ENCODE results near the gene PPP1R3G. TPM values are rescaled to one million over a fixed set of nuclear protein-coding genes. Genes with fewer than 3 reads are reported as not detected.

PPP1R3G gene
- total RNA-seq, 1 experiment from 2014 or later, result 0.14 TPM

DNA sequence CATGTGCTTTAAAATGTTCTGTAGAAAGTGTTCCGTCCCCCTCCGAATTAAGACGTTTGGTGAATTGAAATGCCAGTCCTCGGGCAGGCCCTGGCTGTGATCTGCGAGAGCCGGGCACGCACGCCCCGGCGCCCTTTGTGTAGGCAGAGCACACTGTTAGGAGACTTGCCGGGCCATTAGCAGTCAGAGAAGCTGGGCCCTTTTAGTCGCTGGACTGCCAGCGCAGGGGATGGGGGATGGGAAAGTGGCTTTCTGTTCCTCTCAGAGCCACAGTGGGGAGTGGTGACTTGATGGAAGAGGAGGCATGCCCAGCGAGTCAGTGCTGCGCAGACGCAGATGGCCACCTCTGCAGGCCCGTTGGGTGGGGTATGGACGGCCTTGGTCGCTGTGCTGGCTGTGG, 2.2 kb downstream of the PPP1R3G start:
- no peak for DNase-seq (ENCODE audit: low read depth)
- in situ Hi-C loops (cut with HindIII; ENCODE audit: low pct_unique_long_range_greater_than_20kb, low sequenced_read_pairs), result no loop called here

- in situ Hi-C loops (cut with HindIII; ENCODE audit: low pct_unique_long_range_greater_than_20kb, low sequenced_read_pairs), result no loop called here
- DNase-seq (ENCODE audit: low read depth), result no peak
Measured at GRCh38 chr6:5088780-5089179, 3.6 kb downstream of the PPP1R3G start.

DNA sequence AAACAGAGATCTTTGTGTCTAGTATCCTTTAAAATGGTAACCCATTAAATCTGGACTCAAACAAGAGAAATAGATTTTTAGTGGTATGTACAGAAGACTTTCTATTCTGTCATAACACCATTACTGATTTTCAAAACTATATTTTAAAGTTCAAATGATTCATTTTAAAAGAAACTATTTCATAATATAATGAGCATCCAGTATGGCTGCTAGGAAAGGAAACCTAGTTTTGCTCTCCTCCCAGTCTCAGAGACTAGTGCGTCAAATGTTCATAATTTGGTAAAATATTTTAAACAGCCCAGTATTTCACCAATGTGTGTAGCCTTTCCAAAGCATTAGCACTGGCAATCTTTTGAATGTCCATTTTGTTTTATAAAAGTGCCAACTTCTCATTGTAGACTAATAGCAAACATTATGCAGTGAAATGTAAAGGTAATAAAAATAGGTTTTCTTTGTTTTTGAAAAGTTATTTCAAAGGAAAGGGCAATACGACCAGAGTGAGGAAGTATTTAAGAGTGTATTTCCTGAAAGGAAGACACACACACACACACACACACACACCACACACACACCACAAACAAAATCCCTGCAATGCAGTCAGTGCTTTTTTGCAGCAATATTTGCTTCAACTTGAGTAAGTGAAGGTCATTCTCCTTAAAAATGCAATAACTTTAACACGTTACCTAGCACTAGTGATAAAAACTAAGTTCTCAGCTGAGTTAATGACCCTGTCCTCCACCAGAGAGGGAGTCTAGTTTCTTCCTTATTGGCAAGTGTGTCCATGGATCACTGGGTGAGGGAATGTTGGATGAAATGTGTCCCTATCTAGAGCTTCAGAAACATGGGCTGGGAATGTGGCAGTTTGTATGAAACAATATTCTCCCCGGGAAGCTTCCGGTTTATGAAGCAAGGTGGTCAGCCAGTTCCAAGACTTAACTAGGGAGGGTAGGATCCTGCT, 4.6 kb downstream of the PPP1R3G start:
- in situ Hi-C loops (cut with HindIII; ENCODE audit: low pct_unique_long_range_greater_than_20kb, low sequenced_read_pairs), result no loop called here
- DNase-seq (ENCODE audit: low read depth), result peak; percentile 38

DNA sequence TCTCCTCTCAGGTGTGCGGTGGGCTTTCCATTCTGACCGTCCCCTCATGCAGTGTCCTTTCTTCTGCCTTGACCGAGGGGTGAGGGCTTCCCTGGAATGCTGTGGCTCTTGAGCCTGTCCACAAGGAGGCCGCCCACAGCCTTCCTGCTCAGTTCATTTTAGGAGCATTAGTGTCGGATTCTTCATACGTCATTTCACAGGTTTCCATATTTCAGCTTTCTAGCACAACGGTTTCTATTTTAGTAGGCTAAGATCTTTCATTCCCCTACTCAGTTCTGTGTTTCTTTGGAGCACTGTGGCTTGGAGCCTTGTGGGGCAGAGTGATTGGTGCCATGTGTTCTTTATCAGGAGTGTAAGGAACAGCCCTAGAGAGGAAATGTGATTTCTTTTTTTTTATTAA, 5.5 kb downstream of the PPP1R3G start:
- in situ Hi-C loops (cut with HindIII; ENCODE audit: low pct_unique_long_range_greater_than_20kb, low sequenced_read_pairs), result no loop called here
- no peak for DNase-seq (ENCODE audit: low read depth)

DNA sequence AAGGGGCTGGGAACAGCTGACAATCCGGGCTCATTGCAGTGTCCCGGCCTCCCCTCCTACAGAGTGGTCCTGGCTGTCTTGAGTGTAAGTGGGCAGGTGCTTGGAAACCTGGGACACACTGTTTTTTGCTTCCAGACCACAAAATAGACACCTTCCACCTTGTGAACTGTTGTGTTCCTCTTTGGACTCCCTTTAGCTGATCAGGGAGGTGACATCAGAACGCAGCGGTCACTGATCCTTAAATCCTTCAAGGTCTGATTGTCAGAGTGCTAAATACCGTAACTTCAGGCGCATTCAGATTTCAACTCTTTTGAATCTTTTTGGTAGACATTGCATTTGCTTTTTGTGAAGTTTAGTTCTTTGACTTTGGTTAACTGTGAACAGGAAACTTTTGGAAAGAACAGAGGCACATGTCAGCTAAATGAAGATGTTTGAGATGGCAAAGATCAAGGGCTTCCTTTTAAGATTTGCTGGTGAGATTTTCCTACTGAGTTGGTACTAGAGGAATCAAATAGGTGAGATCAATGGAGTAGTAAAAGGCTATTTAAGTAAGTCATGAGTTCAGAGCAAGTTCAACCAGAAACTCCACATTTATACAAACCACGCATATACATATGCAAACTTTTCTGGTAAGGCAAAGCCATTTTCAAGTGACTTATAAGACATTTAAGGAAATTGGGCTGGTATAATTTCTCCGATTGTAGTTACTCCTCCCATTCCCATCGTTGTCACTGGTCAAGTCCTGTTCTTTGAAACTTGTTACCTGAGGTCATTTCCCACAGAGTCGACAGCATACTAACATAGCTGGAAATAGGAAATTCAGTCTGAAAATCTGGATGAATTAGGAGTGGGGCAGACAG, 6.3 kb downstream of the PPP1R3G start:
- DNase-seq (ENCODE audit: low read depth), result no peak
- in situ Hi-C loops (cut with HindIII; ENCODE audit: low pct_unique_long_range_greater_than_20kb, low sequenced_read_pairs), result no loop called here

GRCh38 chr6:5093231-5094015, 8.3 kb downstream of the PPP1R3G start:
- in situ Hi-C loops (cut with HindIII; ENCODE audit: low pct_unique_long_range_greater_than_20kb, low sequenced_read_pairs), result no loop called here
- DNase-seq (ENCODE audit: low read depth), result no peak

- DNase-seq (ENCODE audit: low read depth), result peak; percentile 91
- in situ Hi-C loops (cut with HindIII; ENCODE audit: low pct_unique_long_range_greater_than_20kb, low sequenced_read_pairs), result no loop called here
Measured at GRCh38 chr6:5094327-5094726, 9.2 kb downstream of the PPP1R3G start.

DNA sequence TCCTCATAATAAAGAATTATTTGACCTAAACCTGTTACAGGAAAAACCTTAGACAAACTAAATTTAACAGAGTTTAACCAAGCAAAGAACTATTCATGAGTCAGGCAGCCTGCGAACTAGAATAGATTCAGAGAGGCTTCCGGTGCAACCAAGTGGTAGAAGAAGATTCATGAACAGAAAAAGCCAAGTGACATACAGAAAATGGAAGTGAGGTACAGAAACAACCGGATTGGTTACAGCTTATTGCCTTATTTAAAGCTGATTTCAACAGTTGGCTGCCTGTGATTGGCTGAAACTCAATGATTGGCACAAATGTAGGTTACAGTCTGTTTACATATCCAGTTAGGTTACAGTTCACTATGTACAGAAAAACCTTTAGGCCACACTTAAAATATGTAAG, 10.1 kb downstream of the PPP1R3G start:
- in situ Hi-C loops (cut with HindIII; ENCODE audit: low pct_unique_long_range_greater_than_20kb, low sequenced_read_pairs), result no loop called here
- peak; percentile 87 for DNase-seq (ENCODE audit: low read depth)

- in situ Hi-C loops (cut with HindIII; ENCODE audit: low pct_unique_long_range_greater_than_20kb, low sequenced_read_pairs), result no loop called here
- DNase-seq (ENCODE audit: low read depth), result no peak
Measured at GRCh38 chr6:5096482-5096881, 11.3 kb downstream of the PPP1R3G start.

GRCh38 chr6:5098501-5099270, 13.5 kb downstream of the PPP1R3G start:
- in situ Hi-C loops (cut with HindIII; ENCODE audit: low pct_unique_long_range_greater_than_20kb, low sequenced_read_pairs), result no loop called here
- DNase-seq (ENCODE audit: low read depth), result no peak

- no peak for DNase-seq (ENCODE audit: low read depth)
Measured at GRCh38 chr6:5099537-5099936, 14.4 kb downstream of the PPP1R3G start.

GRCh38 chr6:5100806-5101205, 15.7 kb downstream of the PPP1R3G start:
- DNase-seq (ENCODE audit: low read depth), result no peak
- in situ Hi-C loops (cut with HindIII; ENCODE audit: low pct_unique_long_range_greater_than_20kb, low sequenced_read_pairs), result no loop called here

More at GRCh38 chr6:5099537-5099936, 14.4 kb downstream of the PPP1R3G start:
- in situ Hi-C loops (cut with HindIII; ENCODE audit: low pct_unique_long_range_greater_than_20kb, low sequenced_read_pairs), result no loop called here

GRCh38 chr6:5102267-5102970, 17.3 kb downstream of the PPP1R3G start:
- in situ Hi-C loops (cut with HindIII; ENCODE audit: low pct_unique_long_range_greater_than_20kb, low sequenced_read_pairs), result no loop called here
- no peak for DNase-seq (ENCODE audit: low read depth)

DNA sequence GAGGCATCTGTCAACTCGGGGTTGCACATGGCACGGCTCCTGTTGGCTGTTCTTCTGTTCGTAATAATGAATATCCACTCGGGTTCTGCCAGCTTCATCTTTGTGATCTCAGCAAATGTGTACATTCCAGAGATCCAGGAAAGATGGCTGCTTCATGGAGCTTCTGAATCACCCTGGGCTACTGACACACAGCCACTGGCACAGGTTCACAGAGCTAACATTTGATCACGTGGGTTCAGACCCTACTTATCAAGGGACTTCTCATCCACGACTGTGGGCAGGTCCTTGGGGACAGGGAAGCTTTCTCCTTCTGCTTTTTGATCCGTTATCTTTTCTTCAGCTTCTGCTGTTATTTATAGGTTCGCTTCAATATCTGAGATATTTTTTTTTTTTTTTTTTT, 18.1 kb downstream of the PPP1R3G start:
- in situ Hi-C loops (cut with HindIII; ENCODE audit: low pct_unique_long_range_greater_than_20kb, low sequenced_read_pairs), result no loop called here
- DNase-seq (ENCODE audit: low read depth), result no peak

DNA sequence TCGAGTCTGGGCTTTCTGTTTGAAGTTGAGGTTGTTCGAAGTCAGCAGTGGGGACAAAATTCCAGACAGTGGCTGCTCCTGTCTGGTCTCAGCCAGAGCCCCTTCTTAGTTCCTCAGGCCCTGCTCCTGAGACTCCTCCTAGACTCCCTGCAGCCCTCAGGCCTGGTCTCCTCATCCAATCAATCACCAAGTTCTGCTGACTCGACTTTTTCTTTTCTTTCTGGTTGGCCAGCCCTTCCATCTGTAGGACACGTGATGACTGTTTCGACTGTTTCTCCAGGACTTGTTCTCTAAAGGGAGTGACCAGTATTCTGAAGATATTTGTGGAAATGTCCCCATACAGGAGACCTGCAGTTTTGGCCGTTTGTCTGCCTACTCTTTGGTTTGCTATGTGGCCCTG, 19.5 kb downstream of the PPP1R3G start:
- DNase-seq (ENCODE audit: low read depth), result no peak
- in situ Hi-C loops (cut with HindIII; ENCODE audit: low pct_unique_long_range_greater_than_20kb, low sequenced_read_pairs), result no loop called here

DNA sequence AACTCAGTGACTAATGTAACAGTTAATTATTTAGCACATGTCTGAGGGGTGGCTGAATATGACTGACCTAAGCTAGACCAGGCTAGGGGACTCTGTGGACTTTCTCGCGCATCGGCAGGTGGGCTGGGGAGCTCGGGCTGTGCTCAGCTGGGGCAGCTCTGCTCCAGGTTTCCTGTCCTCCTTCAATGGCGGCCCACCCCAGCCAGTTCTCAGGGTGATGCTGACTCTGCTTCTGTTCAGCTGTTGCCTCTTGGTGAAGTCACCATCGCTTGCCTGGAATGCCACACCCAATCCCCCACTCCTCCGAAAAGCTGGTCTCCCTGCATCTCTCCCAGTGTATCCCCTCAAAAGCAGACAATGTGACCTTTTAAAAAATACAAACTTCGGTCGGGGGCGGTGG, 20.0 kb downstream of the PPP1R3G start:
- in situ Hi-C loops (cut with HindIII; ENCODE audit: low pct_unique_long_range_greater_than_20kb, low sequenced_read_pairs), result no loop called here
- no peak for DNase-seq (ENCODE audit: low read depth)

DNA sequence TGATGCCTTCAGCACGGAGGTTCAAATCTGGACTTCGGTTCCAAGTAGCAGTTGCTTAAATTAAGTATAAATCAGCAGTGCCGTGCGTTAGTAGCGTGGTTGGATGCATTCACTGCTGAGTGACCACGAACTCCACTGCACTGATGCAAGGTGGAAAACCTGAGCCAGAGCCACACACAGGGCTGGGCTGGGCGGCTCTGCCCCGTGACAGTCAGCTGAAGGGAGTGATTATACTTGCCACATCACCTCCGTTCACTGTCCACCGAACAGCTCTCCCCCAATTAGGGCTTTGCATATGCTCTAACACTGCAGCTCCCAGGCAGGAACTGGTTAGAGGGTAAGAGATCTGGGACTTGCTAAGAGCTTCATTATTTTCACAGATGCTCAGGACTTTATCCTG, 22.2 kb downstream of the PPP1R3G start:
- in situ Hi-C loops (cut with HindIII; ENCODE audit: low pct_unique_long_range_greater_than_20kb, low sequenced_read_pairs), result no loop called here
- DNase-seq (ENCODE audit: low read depth), result no peak

Data from Caki2 (cell line).